ENCODE measurements around the gene LRRC61.

The LRRC61 gene

GRCh38 chr7:150372271-150373048 lies 49.3 kb downstream of the LRRC61 start:
- DNase-seq: no peak

GRCh38 chr7:150373049-150373801 lies 50.1 kb downstream of the LRRC61 start:
- no peak for DNase-seq

GRCh38 chr7:150374026-150374425 lies 50.9 kb downstream of the LRRC61 start:
- no peak for DNase-seq

- DNase-seq: no peak
Observed at GRCh38 chr7:150374472-150374871, 51.3 kb downstream of the LRRC61 start.

- DNase-seq: no peak
Observed at GRCh38 chr7:150375662-150376521, 52.7 kb downstream of the LRRC61 start.

GRCh38 chr7:150376560-150376959 lies 53.4 kb downstream of the LRRC61 start:
- no peak for DNase-seq

- DNase-seq: no peak
Observed at GRCh38 chr7:150377196-150377595, 54.0 kb downstream of the LRRC61 start.

- DNase-seq: no peak
Observed at GRCh38 chr7:150377635-150378034, 54.5 kb downstream of the LRRC61 start.

- peak; percentile 46 to 50 for DNase-seq
Observed at GRCh38 chr7:150378115-150378852, 55.1 kb downstream of the LRRC61 start.

GRCh38 chr7:150378853-150379440 lies 55.8 kb downstream of the LRRC61 start, which contains the start of gene ZNF775:
ZNF775 (plus strand) TSS chr7:150379330; CDS start chr7:150388471, 9,141 bp downstream.
- DNase-seq: peak; percentile 93 to 96

GRCh38 chr7:150379441-150380379 lies 56.6 kb downstream of the LRRC61 start:
- no peak for DNase-seq

- DNase-seq: no peak
Observed at GRCh38 chr7:150380463-150380862, 57.3 kb downstream of the LRRC61 start.

- DNase-seq: no peak
Observed at GRCh38 chr7:150381096-150381495, 57.9 kb downstream of the LRRC61 start.

- no peak for DNase-seq
Observed at GRCh38 chr7:150381785-150382122, 58.6 kb downstream of the LRRC61 start.

- DNase-seq: no peak
Observed at GRCh38 chr7:150382123-150382843, 59.1 kb downstream of the LRRC61 start.

- no peak for DNase-seq
Observed at GRCh38 chr7:150382844-150383225, 59.7 kb downstream of the LRRC61 start.

- DNase-seq: peak; percentile 68 to 92
Observed at GRCh38 chr7:150383710-150384397, 60.7 kb downstream of the LRRC61 start.

GRCh38 chr7:150384406-150385301 lies 61.5 kb downstream of the LRRC61 start:
- no peak for DNase-seq
